Activated T-helper 9 cell treated with anti-CD3 and anti-CD28 coated beads, Interleukin-2, amount 50 U/mL, for 16 hours (primary cell): ENCODE measurements around the gene GYS2.
"Not testable (repeated sequence)": the region's sequence is repeated elsewhere in the genome, so short reads cannot be mapped to it uniquely, and the experiment has no call there.

Experiments used
- DNase-seq: peaks from one replicate; pipeline ENCODE4 v3.0.0-alpha.2; 2020; ENCODE audit warnings: low read depth

GYS2 gene

DNA sequence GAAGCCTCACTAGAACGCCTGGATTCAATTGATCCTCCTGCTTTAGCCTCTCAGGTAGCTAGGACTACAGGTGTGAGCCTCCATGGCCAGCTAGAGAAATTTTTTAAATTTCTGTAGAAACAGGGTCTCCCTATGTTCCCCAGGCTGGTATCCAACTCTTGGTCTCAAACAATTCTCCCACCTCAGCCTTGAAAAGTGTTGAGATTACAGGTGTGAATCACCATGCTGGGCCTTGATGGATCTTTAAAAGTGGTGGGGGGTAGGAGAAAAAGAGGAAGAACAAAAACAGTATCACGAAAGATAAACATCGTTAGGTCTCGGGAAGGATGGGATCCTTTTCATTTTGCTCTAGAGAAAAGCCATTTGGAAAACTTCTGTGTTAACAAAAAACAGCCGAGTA, 4.5 kb downstream of the GYS2 start:
- no peak for DNase-seq

DNA sequence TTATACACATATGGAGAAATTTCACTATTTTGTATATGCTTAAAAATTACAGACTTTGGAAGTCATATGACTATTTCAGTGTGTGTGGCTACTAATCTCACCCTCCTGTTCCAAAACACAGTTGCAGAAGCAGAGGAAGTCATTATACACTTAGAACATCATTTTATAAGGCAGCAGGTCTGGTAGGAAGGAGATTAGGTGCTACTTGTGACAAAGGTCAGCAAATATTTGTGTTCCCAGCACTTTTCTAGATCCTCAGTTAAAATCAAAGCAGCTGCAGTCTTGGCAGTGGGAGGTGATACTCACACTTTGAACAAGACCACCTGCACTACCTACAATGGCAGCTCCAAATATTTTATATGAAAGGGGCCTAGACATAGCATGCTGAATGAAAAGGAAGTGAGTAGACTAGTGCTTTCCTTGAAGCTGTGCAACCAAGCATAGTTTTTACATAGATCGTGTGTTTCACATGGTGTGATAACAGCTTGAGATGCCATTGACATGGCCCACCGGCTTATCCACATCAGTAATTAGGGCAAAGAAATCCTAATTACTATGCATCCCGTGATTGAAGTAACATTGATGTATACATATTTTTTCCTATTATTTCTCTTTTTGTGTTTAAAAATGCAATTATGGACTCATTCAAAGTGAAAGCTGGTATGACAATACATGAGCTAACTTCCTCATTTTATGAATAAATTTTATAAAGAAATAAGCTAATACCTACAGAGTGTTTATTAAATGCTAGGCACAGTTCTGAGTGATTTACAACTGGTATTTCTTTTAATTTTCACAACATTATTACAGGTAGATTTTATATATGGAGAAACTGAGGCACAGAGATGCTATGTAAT, 5.3 kb downstream of the GYS2 start:
- no peak for DNase-seq

DNA sequence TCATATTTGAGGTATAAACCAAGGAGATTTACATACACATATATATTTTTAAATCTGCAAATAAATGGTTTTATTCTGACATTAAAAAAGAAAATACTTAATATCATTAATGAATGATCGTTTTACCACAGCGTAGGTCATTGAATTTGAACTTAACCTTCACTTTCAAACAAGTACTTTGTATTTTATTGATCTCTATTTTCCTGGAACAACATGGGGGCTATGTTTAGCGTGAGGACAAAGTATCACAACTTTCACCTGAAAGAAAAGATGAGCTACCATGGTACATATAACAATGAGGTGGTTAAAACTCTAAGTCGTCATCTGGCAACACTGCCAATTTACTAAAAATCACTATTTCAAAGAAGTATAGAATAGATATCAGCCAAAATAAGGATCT, 6.0 kb downstream of the GYS2 start:
- DNase-seq = no peak

DNA sequence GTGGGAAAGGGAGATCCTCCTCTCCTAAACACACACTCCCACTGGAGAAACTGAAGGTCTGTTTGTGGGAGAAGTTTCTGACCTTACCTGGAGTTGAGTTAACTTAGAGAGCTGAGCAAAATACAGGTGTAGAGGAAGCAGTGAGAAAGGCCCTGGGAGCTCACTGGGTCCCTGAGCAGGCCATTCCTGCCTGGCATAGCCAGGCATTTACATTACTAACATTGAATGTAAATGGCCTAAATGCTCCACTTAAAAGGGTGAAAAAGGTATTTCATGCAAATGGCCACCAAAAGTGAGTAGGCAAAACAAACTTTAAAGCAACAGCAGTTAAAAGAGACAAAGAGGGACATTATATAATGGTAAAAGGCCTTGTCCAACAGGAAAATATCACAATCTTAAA, 9.3 kb downstream of the GYS2 start:
- DNase-seq = not testable (repeated sequence)

DNA sequence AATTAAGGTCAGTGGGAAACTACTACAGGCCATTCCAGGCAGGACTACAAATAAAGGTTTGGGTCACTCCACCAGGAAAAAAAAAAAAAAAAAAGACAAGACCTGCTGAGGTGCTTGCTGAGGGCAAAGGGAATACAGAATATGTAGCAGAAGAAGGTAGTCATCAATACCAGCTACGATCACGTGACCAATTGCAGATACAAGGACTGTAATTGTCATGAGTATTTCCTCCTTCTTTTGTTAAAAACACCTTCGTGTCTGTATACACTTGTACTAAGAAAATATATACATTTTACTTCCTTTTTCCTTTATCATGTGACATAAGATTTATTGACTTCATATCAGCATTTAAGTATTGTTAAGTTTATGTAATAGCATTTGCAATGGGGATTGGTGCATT, 19.2 kb downstream of the GYS2 start:
- no peak for DNase-seq

DNA sequence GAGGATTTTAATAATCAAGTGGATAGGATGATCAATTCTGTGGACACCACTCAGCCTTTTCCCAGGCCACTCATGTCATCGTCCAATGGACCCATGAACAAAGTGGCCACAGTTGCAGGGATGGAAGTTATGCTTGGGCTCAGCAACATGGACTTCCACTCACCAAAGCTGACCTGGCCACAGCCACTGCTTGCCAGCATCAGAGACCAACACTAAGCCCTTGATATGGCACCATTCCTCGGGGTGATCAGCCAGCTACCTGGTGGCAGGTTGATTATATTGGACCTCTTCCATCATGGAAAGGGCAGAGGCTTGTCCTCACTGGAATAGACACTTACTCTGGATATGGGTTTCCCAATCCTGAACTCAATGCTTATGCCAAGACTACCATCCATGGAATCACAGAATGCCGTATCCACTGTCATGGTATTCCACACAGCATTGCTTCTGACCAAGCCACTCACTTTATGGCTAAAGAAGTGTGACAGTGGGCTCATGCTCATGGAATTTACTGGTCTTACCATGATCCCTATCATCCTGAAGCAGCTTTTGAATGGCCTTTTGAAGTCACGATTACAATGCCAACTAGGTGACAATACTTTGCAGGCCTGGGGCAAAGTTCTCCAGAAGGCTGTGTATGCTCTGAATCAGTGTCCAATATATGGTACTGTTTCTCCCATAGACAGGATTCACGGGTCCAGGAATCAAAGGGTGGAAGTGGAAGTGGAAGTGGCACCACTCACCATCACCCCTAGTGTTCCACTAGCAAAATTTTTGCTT, 20.1 kb downstream of the GYS2 start:
- not testable (repeated sequence) for DNase-seq

DNA sequence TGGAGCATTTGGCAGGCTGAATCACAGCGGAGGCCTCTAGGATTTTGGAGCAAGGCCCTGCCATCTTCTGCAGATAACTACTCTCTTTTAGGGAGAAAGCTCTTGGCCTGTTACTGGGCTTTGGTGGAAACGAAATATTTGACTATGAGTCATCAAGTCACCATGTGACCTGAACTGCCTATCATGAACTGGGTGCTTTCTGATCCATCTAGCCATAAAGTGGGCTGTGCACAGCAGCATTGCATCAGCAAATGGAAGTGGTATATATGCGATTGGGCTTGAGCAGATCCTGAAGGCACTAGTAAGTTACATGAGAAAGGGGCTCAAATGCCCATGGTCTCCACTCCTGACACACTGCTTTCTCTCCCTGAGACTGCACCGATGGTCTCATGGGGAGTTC, 21.1 kb downstream of the GYS2 start:
- DNase-seq = no peak

DNA sequence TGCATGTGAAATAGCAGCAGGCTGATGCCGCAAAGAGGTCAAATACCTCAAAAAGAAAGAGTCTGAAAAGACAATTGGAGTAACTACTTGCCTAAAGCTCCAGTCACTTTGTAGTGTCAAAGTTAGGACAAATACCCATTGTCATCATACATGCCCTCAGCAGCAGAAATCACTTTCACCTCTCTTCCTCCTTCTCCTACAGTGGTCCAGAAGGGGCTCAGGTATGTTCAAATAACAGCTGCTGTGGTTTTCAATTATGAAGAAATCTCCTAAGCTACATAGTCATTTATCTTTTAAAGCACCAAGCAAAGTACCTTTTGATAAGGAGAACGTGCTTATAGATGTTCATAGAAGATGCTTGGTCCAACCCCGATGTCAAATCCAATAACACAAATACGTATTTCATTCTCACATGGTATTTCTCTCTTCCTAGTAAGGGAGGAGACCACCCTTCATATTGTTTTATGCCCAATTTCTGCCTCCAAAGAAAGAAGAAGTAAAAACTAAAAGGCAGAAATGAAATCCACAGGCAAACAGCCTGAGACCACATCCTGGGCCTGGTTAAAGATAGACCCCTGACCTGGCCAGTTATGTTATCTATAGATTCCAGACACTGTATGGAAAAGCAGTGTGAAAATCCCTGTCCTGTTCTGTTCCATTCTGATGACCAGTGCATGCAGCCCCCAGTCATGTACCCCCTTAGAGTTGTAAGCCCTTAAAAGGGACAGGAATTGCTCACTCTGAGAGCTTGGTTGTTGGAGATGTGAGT, 23.7 kb downstream of the GYS2 start:
- DNase-seq = no peak

DNA sequence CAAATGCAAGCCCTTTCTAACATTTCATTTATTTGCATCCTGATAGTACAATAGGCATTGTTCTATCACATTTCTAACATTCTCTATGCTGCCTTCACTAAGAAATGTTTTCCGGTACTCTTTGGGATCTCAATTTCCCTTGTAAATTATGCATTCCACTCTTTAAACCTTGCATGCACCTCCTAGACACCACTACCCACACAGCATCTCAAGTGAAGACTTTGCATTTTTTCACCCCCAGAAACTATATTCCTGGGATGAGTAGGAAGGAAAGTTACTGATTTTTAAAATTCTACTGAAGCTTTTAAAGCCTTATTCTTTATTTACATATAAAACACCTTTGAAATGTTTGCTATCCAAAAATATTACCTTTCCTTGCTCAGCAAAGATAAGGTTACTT, 27.1 kb downstream of the GYS2 start:
- DNase-seq = no peak

DNA sequence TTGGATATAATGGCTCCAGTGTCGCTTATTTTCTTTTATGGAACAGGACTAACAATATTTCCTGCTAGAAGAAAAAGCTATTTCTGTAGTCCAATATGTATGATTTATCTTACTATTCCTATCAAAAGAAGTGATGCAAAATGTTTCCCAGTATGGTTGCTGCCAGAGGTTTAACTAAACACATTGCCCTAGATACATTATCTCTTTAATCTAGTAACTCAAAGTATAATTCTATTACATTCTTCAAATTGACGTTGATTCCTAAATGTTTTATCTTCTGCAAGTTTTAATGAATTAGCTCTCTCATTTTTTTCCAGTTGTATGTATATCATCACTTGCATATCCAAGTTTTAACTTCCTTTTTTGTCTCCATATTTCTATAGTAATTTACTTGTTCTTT, 28.2 kb downstream of the GYS2 start:
- DNase-seq = no peak

DNA sequence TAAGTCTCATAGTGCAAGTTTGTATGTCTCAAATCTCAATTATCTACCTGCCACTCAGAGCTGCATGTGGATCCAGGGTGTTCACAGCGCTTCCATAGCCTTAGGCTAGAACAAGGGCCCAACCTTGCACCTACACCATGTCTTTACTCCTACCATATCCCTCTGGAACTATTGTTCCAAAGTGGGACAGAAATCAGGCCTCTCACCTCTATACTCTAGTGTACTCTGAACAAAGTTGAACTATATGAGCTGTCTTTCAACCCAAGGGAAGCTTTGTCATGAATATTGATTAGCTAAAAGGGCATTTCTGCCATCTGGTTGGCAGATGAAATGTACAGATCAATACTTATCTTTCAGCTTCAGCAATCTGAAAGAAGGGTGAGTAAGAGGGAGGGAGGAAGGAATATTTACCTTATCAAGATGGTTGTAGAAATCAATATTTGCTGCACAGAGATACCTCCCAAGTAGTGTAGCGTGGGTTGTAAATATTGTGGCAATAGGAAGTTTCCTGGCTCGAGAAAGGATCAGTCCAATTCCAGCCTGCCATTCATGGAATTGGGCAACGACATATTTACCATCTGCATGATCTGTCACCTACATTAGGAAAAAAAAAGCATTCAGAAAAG, 30.8 kb downstream of the GYS2 start:
- DNase-seq = no peak

DNA sequence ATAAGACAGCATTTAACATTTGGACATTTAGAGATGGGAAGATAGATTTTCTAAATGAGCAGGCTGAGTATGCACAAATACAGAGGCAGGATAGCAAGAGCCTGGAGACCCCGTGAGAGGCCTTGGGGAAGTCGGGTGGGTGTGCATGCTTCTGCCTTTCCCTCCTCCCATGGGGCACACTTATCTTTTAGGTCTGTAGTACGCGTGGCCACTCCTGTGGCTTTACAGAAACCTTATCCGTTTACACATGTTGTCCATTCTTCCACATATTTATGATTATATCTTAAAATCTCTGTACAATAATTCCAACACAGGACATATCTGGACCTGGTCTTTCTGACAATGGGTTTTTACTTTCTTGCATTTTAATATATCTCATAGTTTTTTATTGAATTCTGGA, 33.6 kb downstream of the GYS2 start:
- DNase-seq = no peak

DNA sequence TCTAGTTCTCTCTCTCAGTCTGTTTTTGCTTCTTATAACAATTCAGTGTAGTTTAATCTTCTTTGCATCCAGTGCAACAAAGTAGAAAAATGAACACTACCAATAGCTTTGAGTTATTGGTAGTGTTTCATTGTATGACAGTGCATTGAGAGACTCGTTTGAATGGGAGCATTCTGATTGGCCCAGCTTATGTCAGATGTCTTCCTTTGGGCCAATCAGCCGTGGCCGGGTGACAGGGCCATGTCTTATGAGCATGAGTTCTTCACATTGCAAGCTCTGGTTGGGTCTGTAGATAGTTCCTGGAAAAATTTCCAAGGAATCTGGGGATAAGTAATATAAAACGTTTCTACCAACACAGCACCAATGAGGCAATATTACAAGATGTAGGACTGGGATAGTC, 36.5 kb downstream of the GYS2 start:
- DNase-seq = no peak

DNA sequence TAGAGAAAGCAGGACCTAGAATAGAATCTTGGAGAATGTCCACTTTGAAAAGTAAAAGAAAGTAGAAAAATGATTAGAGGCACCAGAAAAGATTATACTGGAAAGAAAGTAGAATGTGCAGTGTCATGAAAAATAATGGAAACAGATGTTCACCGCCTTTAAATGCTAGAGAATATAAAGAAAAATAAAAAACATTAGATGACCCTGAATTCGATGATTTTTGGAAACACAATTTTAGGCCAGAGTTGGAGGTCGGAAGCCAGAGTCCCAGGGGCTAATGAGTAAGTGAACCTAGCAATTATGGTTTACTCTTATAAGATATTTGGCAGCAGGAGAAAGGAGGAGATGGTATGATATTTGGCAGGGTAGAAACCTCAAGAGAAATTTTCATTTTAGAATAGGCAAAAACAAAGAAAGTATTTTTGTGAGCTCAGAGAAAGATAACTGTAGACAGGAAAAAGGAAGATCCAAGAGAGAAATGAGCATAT, 37.7 kb downstream of the GYS2 start:
- DNase-seq = no peak

DNA sequence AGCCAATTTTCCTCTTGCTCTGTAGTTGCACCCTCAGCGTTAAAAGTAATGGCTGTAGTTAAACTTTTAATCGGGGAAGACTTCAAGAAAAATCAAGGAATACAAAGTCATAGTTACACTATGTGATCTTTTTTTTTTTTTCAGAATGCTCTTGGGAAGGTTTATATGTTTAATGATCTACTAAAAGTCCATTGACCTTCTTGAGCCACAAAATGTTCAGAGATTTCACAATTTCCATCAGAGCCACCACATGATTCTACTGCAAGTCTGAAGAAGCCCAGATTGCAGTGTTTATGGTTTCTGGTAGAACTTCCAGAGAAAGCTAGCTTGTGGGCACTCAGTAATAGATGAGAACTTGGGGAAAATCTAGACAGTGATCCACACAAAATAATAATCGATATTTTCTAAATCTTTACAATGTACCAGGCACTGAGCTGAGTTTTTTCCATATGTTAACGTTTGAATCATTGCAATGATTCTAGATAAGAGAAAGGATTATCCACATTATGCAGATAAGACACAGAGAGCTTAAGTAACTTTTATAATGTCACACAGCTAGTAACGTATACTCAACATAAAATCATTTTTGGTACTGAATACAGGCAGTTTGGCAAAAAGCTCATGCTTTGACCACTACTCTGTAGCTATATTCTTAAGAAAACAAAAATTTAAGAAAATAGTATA, 38.3 kb downstream of the GYS2 start:
- no peak for DNase-seq

DNA sequence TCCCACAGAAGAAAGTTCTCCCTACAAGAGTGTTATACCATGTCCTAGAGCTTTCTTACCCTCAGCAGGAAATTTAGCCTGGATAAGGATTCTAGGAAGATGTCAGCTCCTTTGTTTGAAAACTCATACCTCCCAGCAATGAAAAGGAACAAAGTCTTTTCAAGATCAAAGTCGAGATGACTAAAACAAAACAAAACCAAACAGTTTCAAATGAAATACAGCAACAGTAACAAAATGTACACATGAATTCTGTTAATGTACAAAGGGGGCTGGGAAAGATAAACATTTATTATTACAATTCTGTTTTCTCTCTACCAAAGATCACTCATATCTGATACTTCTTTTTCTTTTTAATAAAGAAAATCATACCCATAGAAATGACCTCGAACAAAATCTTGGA, 41.8 kb downstream of the GYS2 start:
- no peak for DNase-seq

DNA sequence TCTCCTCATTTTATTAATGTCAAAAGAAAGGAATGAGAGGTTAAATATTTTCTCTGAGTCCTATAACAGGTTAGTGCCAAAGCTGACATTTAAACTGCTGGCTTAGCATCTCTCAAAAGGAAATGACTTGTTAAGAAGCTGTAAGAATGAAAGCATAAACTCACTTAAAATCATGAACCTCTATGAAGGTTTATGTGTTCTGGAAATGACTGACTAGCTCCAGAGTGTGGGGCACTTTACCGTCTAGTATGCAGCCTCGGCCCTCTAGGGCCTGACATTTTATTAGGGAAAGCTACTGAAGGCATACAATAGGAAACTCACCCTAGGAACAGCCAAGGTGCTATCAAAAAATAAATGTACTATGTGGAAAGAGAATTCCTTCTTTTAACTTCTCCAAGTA, 43.5 kb downstream of the GYS2 start:
- DNase-seq = no peak

DNA sequence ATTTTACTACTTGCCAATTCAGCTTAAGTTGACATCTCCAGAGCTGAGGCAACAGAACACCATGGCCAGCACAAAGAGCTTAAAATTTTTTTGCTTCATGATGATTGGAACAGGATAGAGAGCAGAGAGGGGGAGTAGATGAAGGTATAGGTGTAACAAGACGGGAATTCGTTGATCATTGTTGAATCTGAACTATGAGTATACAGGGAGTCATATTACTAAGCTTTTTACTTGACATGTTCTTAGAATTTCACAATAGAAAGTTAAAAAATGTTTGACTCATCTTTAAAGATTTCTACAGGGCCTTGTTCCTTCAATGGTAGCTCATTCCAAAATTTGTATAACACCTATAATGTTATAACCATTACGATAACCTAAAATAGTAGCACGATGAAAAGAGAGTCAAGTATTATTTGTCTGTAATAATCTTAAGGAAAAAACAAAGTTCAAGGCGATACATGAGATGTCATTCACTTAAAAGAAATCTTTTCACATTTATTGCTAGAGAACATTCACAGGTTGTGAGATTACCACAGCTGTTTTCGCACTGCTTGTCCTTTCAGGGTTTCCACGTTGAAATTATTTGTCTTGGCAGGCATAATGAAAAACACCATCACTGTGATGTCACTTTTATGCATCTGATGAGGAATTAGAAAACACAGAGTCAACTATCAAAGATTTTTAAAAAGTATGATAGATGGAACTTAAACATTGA, 44.6 kb downstream of the GYS2 start:
- no peak for DNase-seq

DNA sequence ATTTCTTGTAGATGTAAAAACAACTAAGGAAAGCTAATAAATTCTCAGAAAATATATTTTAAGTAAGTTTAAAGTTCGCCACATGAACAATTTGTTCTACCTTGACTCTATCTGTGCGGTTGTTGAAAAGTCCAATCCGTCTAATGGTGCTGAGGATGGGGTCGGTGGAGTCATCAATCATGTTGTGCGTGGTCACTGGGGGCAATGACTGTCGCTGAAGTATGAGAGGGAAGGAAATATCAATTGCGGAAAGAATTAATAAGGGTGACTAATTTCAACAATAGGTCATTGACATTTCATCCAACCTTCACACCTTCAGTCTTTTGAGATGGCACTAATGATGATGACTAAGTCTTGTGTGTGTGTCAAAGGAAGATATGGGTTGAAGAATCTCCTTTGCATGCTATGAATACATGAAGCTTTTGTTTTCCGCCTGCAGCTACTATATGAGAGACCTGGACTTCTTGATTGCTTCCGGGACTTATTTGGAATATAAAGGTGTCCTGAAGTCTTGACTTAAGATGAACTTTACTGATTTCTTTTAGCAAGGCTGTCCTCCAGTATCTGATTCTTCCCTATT, 46.5 kb downstream of the GYS2 start:
- no peak for DNase-seq

DNA sequence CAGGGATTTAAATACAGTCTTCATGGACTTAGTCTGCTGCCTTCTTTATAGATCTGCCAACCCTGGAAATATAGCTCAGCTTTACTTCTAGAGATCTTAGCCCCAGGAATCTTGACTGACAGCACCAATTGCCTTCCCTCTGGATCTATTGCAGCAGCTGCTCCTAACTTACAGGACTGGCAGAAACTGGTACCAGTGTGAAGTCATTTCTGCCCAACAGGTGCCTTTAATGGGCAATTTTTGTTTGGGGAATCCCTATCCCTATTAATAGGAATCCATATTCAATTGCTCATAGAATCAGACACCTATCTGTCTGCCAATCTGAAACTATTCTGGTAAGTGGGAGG, 51.3 kb downstream of the GYS2 start:
- no peak for DNase-seq
